Measurements from ENCODE around the gene LAG3.
A peak's percentile ranks its signal among the peaks of the same experiment; 100 is the strongest.

The LAG3 gene

GRCh38 chr12:6771091-6771495 is 1.2 kb upstream of the LAG3 start:
- no peak overlapping the region for H3K4me3 ChIP-seq (ENCODE audit: low read depth, low read length)
- TF ChIP-seq, protein P1, sequence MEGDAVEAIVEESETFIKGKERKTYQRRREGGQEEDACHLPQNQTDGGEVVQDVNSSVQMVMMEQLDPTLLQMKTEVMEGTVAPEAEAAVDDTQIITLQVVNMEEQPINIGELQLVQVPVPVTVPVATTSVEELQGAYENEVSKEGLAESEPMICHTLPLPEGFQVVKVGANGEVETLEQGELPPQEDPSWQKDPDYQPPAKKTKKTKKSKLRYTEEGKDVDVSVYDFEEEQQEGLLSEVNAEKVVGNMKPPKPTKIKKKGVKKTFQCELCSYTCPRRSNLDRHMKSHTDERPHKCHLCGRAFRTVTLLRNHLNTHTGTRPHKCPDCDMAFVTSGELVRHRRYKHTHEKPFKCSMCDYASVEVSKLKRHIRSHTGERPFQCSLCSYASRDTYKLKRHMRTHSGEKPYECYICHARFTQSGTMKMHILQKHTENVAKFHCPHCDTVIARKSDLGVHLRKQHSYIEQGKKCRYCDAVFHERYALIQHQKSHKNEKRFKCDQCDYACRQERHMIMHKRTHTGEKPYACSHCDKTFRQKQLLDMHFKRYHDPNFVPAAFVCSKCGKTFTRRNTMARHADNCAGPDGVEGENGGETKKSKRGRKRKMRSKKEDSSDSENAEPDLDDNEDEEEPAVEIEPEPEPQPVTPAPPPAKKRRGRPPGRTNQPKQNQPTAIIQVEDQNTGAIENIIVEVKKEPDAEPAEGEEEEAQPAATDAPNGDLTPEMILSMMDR (IDR thresholded peaks at IDR 0.05; ENCODE audit: insufficient read depth, low read depth, low read length, missing control alignments), result no peak
- no peak for DNase-seq (ENCODE audit: low read depth)

DNA sequence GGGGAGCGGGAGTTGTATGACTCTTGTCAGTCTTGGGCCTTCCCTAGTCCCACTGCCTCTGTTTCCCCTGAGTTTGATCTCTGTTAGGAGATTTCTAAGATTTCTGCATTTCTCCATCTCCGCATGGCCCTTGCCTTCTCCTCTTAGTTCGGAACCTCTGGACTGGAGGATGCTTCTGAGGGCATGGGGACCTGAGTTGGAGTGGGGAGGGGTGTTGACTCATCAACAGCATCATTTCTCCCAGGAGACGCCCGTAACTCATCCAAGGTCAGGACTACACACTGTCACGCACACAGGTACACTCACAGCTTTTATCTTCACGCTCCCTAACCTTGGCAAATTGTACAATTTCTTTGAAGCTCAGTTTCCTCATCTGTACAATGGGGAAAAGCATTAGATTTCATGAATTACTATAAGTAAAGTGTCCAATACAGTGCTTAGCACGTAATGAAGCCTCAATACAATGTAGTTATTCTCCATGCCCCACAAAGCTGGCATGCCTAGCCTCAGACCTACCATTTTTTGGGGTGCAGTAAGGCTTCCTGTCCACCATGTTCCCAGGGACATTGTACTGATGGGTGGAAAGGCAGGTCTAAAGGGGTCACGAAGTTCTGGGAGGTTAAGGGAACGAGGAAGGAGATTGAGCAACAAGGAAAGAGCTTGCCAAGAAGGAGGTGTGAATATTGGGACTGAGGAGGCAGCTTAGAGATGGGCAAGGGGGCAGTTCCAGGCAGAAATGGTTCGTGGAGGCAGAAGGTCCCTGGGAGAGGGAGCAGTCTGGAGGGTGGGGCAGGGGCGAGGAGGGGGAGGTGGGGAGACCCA is 600 bp upstream of the LAG3 start:
- TF ChIP-seq, protein P1 (IDR thresholded peaks at IDR 0.05; ENCODE audit: insufficient read depth, low read depth, low read length, missing control alignments), result no peak
- H3K4me3 ChIP-seq (ENCODE audit: low read depth, low read length), result no peak overlapping the region
- DNase-seq (ENCODE audit: low read depth), result no peak

GRCh38 chr12:6772726-6773589 is 638 bp downstream of the LAG3 start:
- TF ChIP-seq, protein P1 (IDR thresholded peaks at IDR 0.05; ENCODE audit: insufficient read depth, low read depth, low read length, missing control alignments), result no peak
- H3K4me3 ChIP-seq (ENCODE audit: low read depth, low read length), result peak overlapping the region; percentile 8; the same call in 1 of the 2 replicates
- no peak for DNase-seq (ENCODE audit: low read depth)

DNA sequence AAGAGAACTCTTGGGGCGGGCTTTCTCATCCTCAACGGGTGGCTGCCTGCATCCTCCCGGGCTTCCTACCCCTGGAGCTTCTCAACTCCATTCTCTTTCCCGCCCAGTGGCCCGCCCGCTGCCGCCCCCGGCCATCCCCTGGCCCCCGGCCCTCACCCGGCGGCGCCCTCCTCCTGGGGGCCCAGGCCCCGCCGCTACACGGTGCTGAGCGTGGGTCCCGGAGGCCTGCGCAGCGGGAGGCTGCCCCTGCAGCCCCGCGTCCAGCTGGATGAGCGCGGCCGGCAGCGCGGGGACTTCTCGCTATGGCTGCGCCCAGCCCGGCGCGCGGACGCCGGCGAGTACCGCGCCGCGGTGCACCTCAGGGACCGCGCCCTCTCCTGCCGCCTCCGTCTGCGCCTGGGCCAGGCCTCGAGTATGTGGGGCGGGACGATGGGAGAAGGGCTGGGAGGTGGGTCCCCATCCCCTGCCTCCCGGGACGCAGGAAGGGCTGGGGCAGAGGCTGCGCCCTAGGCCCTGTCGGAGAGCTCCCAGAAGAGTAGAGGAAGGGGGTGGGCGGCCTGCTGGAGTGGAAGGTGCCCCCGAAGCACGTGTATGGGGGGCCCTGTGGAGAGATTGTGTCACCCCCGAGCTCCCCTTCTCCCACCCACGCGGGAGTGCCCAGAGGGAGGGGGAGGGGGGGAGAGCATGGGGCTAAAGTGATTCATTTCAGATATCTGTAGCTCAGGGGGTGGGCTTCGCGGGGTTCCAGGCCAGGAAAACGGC is 1.5 kb downstream of the LAG3 start:
- H3K4me3 ChIP-seq (ENCODE audit: low read depth, low read length), result no peak overlapping the region
- TF ChIP-seq, protein P1 (IDR thresholded peaks at IDR 0.05; ENCODE audit: insufficient read depth, low read depth, low read length, missing control alignments), result no peak
- DNase-seq (ENCODE audit: low read depth), result no peak

DNA sequence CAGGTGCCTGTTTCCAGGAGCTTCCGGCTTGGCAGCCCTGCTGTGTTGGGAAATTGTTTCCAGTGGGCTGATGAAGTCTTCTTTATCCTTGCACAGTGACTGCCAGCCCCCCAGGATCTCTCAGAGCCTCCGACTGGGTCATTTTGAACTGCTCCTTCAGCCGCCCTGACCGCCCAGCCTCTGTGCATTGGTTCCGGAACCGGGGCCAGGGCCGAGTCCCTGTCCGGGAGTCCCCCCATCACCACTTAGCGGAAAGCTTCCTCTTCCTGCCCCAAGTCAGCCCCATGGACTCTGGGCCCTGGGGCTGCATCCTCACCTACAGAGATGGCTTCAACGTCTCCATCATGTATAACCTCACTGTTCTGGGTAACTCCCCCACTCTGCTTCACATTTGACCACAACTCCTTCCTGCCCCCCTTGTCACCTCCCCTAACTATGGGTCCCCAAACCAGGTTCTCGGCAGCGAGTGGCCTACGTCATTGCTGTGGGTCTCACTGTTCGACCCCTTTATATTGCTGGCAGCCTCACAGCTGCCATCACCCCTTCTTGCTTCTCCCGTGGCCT is 2.3 kb downstream of the LAG3 start:
- TF ChIP-seq, protein P1 (IDR thresholded peaks at IDR 0.05; ENCODE audit: insufficient read depth, low read depth, low read length, missing control alignments), result no peak
- DNase-seq (ENCODE audit: low read depth), result no peak
- H3K4me3 ChIP-seq (ENCODE audit: low read depth, low read length), result no peak overlapping the region

Measured in GM12865 (cell line).